ENCODE results near the gene TBX18. TPM values are rescaled to one million over a fixed set of nuclear protein-coding genes. Genes with fewer than 3 reads are reported as not detected.

Gene TBX18
- total RNA-seq, 1 experiment from 2014 or later = not detected

GRCh38 chr6:84756466-84756865 lies 7.9 kb downstream of the TBX18 start:
- Histone ChIP-seq H3K23ac (ENCODE audit: insufficient read length, low read depth, low read length) (no peak overlapping the region), H4K20me1 (ENCODE audit: control insufficient read depth, insufficient read depth, insufficient read length) (no peaks in the 10 kb centered on the region), H3T11ph (ENCODE audit: low read length) (no peak overlapping the region), H3K23me2 (ENCODE audit: insufficient read length, low read depth, low read length, poor library complexity, severe bottlenecking) (no peaks in the 10 kb centered on the region), H3K79me1 (ENCODE audit: insufficient read depth, low read depth, low read length, poor library complexity, severe bottlenecking) (no peaks in the 10 kb centered on the region), H2AK5ac (ENCODE audit: insufficient read length, low read length) (no peak overlapping the region), H3K9ac (ENCODE audit: extremely low read depth, insufficient read length, low read length) (no peak overlapping the region), H2BK12ac (ENCODE audit: insufficient read length, low read depth, low read length) (no peak overlapping the region), H2AFZ (ENCODE audit: low read length) (no peak overlapping the region), H3K4me2 (ENCODE audit: insufficient read depth, insufficient read length, low read length) (no peak overlapping the region), H3K27me3 (ENCODE audit: insufficient read depth, low read length) (no peaks in the 10 kb centered on the region; the same call in none of the 2 replicates), H3K56ac (ENCODE audit: insufficient read length, low read depth, low read length) (no peak overlapping the region), H2BK5ac (ENCODE audit: insufficient read length, low read length) (no peak overlapping the region), H3K9me3 (ENCODE audit: control insufficient read depth, low read depth, low read length) (no peaks in the 10 kb centered on the region), H2BK120ac (ENCODE audit: low read depth, low read length, poor library complexity, severe bottlenecking) (no peak overlapping the region), H4K5ac (ENCODE audit: insufficient read length, low read depth, low read length) (peak overlapping the region; percentile 17), H3K18ac (ENCODE audit: insufficient read length, low read depth, low read length) (no peak overlapping the region), H2BK15ac (ENCODE audit: low read depth, low read length) (no peak overlapping the region), H3K4ac (ENCODE audit: low read depth, low read length) (no peak overlapping the region), H2BK20ac (ENCODE audit: low read depth, low read length, poor library complexity, severe bottlenecking) (no peak overlapping the region), H3K27ac (ENCODE audit: insufficient read length, low read depth, low read length) (no peak overlapping the region), H4K91ac (ENCODE audit: insufficient read length, low read depth, low read length) (no peak overlapping the region), H3K79me2 (ENCODE audit: insufficient read depth, low read length) (no peaks in the 10 kb centered on the region), H3K4me1 (ENCODE audit: insufficient read depth, low read length) (no peaks in the 10 kb centered on the region), H4K8ac (replicated peaks; ENCODE audit: insufficient read length, low read depth, low read length) (peak overlapping the region; percentile 47), H3K14ac (ENCODE audit: insufficient read depth, low read length) (no peak overlapping the region)
- no peak for DNase-seq
- peaks cover 74% of the 10 kb centered on the region for H3K27me3 Mint-ChIP-seq (ENCODE audit: low read depth)
- no peaks in the 10 kb centered on the region for H3K4me1 Mint-ChIP-seq
- H3K9me3 Mint-ChIP-seq = no peaks in the 10 kb centered on the region
- H3K4me3 Mint-ChIP-seq = no peak overlapping the region
- H3K27ac Mint-ChIP-seq = no peak overlapping the region
- H3K36me3 Mint-ChIP-seq (ENCODE audit: insufficient read depth in 1 of 3, low read depth in 3 of 3) = no peaks in the 10 kb centered on the region
- no peak for TF ChIP-seq CTCF (conservative IDR thresholded peaks at IDR 0.05)
- WGBS (ENCODE audit: extremely low coverage, insufficient read length, low lambda C conversion rate) = no CpG with 5 or more reads among the region's 7 CpGs

All from H9 (cell line).